K562 (cell line): ENCODE data around the gene POGLUT2. TPM values are rescaled to one million over a fixed set of nuclear protein-coding genes. Genes with fewer than 3 reads are reported as not detected.

Source experiments
- BRF2 ChIP-seq: IDR thresholded peaks from 3 replicates; pipeline ENCODE4 v1.6.1; 2011; ENCODE audit warnings: borderline replicate concordance, mild to moderate bottlenecking; ENCODE audit not compliant: insufficient read length, insufficient read depth
- CBFA2T3 ChIP-seq: fragments of 450-650 bp; IDR thresholded peaks from 2 replicates; pipeline ENCODE4 v1.6.1; 2017
- HNRNPUL1 ChIP-seq: fragments of 200-400 bp; formaldehyde crosslinking; IDR thresholded peaks from 2 replicates; pipeline ENCODE4 v1.6.1; 2017; ENCODE audit warnings: low read length
- MGA ChIP-seq: fragments of 450-650 bp; IDR thresholded peaks from 2 replicates; pipeline ENCODE4 v1.6.1; 2016; ENCODE audit warnings: mild to moderate bottlenecking, moderate library complexity
- RBFOX2 ChIP-seq: fragments of 200-400 bp; formaldehyde crosslinking; IDR thresholded peaks from 2 replicates; pipeline ENCODE4 v1.6.1; 2017; ENCODE audit warnings: low read depth, mild to moderate bottlenecking, low read length, moderate library complexity
- RERE ChIP-seq: sonication (generic); formaldehyde crosslinking; IDR thresholded peaks from 2 replicates; pipeline ENCODE4 v1.8.0; 2023; ENCODE audit warnings: missing genetic modification reagents, mild to moderate bottlenecking, borderline replicate concordance
- ZNF121 ChIP-seq: sonication (generic); formaldehyde crosslinking; conservative IDR thresholded peaks from 2 replicates; pipeline ENCODE4 v1.8.0; 2022; ENCODE audit warnings: missing genetic modification reagents
- ZNF174 ChIP-seq: fragments of 250-450 bp; sonication (Bioruptor Pico); IDR thresholded peaks from 2 replicates; pipeline ENCODE4 v1.4.0; 2020; ENCODE audit warnings: mild to moderate bottlenecking
- ZNF445 ChIP-seq: fragments of 250-450 bp; sonication (Bioruptor Pico); IDR thresholded peaks from 2 replicates; pipeline ENCODE4 v1.4.0; 2020; ENCODE audit warnings: low read depth, mild to moderate bottlenecking, moderate library complexity
- polyA plus RNA-seq, 8 experiments: library from polyadenylated mRNA; depleted of rRNA in 4 of 8; stranded (reverse) in 5 of 8; unstranded in 3 of 8; fragments of >200 nt; fragmentation: Nextera tagmentation in 2 of 8; fragmentation: Illumina TruSeq in 1 of 8; extraction: Ambion mirVana in 2 of 8; extraction: Trizol in 1 of 8; gene quantifications; 2 replicates each; pipeline versions ENCODE4 v1.2.1 to v1.2.3, GENCODE V29; 2011 to 2014; ENCODE audit warnings: inconsistent platforms in 1 of 8, missing spikeins in 1 of 8
- total RNA-seq, 7 experiments: library from RNA; depleted of rRNA in 6 of 7; stranded (reverse); fragments of >200 nt in 6 of 7; fragmentation: Illumina TruSeq in 2 of 7; extraction: Trizol in 2 of 7; gene quantifications; 2 replicates each; pipeline versions ENCODE4 v1.2.1 to v1.2.3, GENCODE V29; 2011 to 2021; ENCODE audit warnings: low replicate concordance in 1 of 7

The POGLUT2 gene
- total and polyA plus RNA-seq, 9 of the 15 experiments (the other 6 are each of a cell fraction or from before 2014, with no cell fraction given), result 3.8 to 11.8 (median 10.8) TPM

DNA sequence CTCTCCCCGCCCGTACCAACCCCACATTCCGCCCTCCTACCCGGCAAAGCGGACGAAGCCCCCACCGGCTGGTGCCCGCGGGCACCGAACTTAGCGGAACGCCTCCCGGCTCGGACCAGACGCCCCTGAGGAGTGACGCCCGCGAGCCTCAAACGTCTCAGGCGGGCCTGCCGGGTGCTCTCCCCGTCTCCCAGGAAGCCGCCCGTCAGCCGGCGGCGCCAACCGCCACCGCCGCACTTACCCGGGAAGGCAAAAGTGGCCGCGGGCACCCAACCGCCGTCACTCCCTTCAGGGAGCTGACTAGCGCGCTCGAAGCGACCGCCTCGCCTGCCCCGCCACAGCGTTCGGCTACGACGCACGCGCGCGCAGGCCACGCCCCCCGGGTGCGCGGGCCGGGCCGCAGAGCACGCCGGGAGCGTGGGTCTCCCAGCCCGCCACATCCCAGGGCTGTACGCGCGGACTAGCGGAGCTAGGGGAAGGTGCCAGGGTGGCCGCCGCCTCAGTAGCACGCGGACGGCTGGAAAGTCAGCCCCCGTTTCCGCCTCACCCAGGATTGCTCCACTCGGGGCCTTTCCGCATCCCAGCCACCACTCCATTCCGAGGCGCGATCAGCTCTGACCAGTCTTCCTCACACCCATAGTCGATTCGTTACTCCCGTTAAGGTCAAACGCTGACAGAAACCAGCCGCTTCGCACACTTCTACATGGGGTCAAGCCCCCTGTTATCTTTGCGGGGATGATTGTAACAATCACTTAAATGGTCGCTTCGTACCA lies 25.1 kb downstream of the POGLUT2 start, which contains the start of gene TEX30 (continued):
- no peak for TF ChIP-seq ZNF445 (CRISPR knock-in tag)
- no peak for TF ChIP-seq CBFA2T3
- no peak for TF ChIP-seq ZNF121 (CRISPR knock-in tag)
- no peak for TF ChIP-seq HNRNPUL1
- no peak for TF ChIP-seq ZNF174 (CRISPR knock-in tag)
- peak; percentile 99 for TF ChIP-seq MGA
- TF ChIP-seq RERE (CRISPR knock-in tag), result no peak
- TF ChIP-seq BRF2, result no peak
- peak; percentile 96 for TF ChIP-seq RBFOX2
